GM19468 (cell line): ENCODE results near the gene NEFH.
"Not testable (repeated sequence)": the region's sequence is repeated elsewhere in the genome, so short reads cannot be mapped to it uniquely, and the experiment has no call there.

ENCODE experiments used
- ATAC-seq: cut with Tn5 transposase; IDR thresholded peaks from one replicate; pipeline ENCODE4 v1.9.1; 2021; ENCODE audit warnings: mild to moderate bottlenecking, moderate library complexity, moderate number of reproducible peaks; ENCODE audit not compliant: unreplicated experiment; ENCODE audit errors: extremely low read depth

NEFH gene

GRCh38 chr22:29489127-29489780, 9.2 kb downstream of the NEFH start:
- not testable (repeated sequence) for ATAC-seq

GRCh38 chr22:29491012-29491411, 11.0 kb downstream of the NEFH start:
- ATAC-seq = no peak

GRCh38 chr22:29493636-29494035, 13.6 kb downstream of the NEFH start:
- no peak for ATAC-seq

GRCh38 chr22:29499852-29500251, 19.8 kb downstream of the NEFH start:
- ATAC-seq = no peak

GRCh38 chr22:29503811-29504372, 23.9 kb downstream of the NEFH start:
- ATAC-seq = no peak

- no peak for ATAC-seq
Observed at GRCh38 chr22:29509298-29509697, 29.3 kb downstream of the NEFH start.

- ATAC-seq = no peak
Observed at GRCh38 chr22:29509815-29510214, 29.8 kb downstream of the NEFH start.

GRCh38 chr22:29510542-29510941, 30.5 kb downstream of the NEFH start:
- ATAC-seq = no peak

GRCh38 chr22:29511126-29511862, 31.3 kb downstream of the NEFH start:
- no peak for ATAC-seq

GRCh38 chr22:29512031-29512430, 32.0 kb downstream of the NEFH start:
- no peak for ATAC-seq

- ATAC-seq = no peak
Observed at GRCh38 chr22:29517215-29517908, 37.3 kb downstream of the NEFH start.

- ATAC-seq = no peak
Observed at GRCh38 chr22:29518427-29518826, 38.4 kb downstream of the NEFH start.

- no peak for ATAC-seq
Observed at GRCh38 chr22:29519996-29520395, 40.0 kb downstream of the NEFH start.

GRCh38 chr22:29520851-29521250, 40.8 kb downstream of the NEFH start:
- ATAC-seq = no peak

- ATAC-seq = no peak
Observed at GRCh38 chr22:29521526-29521925, 41.5 kb downstream of the NEFH start.

- ATAC-seq = no peak
Observed at GRCh38 chr22:29523761-29524160, 43.7 kb downstream of the NEFH start.

- ATAC-seq = no peak
Observed at GRCh38 chr22:29524442-29525191, 44.6 kb downstream of the NEFH start.

- ATAC-seq = no peak
Observed at GRCh38 chr22:29528144-29528543, 48.1 kb downstream of the NEFH start.

- no peak for ATAC-seq
Observed at GRCh38 chr22:29530716-29531115, 50.7 kb downstream of the NEFH start.

GRCh38 chr22:29531419-29531818, 51.4 kb downstream of the NEFH start:
- ATAC-seq = no peak
